RPMI7951 (cell line): ENCODE measurements around the gene SPOUT1. TPM values are rescaled to one million over a fixed set of nuclear protein-coding genes. Genes with fewer than 3 reads are reported as not detected.
"Not testable (repeated sequence)": the region's sequence is repeated elsewhere in the genome, so short reads cannot be mapped to it uniquely, and the experiment has no call there.

ENCODE experiments used
- DNase-seq: peaks from one replicate; pipeline ENCODE4 v3.0.0-alpha.2; 2012; ENCODE audit warnings: low read depth
- total RNA-seq: library from RNA; depleted of rRNA; stranded (reverse); fragments of >200 nt; shearing (Covaris generic); gene quantifications from 2 replicates; pipeline ENCODE4 v1.2.3, GENCODE V29; 2014; rRNA removed

SPOUT1 gene, protein sequence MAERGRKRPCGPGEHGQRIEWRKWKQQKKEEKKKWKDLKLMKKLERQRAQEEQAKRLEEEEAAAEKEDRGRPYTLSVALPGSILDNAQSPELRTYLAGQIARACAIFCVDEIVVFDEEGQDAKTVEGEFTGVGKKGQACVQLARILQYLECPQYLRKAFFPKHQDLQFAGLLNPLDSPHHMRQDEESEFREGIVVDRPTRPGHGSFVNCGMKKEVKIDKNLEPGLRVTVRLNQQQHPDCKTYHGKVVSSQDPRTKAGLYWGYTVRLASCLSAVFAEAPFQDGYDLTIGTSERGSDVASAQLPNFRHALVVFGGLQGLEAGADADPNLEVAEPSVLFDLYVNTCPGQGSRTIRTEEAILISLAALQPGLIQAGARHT
- 17.1 and 20.4 TPM in 2 replicates for total RNA-seq

DNA sequence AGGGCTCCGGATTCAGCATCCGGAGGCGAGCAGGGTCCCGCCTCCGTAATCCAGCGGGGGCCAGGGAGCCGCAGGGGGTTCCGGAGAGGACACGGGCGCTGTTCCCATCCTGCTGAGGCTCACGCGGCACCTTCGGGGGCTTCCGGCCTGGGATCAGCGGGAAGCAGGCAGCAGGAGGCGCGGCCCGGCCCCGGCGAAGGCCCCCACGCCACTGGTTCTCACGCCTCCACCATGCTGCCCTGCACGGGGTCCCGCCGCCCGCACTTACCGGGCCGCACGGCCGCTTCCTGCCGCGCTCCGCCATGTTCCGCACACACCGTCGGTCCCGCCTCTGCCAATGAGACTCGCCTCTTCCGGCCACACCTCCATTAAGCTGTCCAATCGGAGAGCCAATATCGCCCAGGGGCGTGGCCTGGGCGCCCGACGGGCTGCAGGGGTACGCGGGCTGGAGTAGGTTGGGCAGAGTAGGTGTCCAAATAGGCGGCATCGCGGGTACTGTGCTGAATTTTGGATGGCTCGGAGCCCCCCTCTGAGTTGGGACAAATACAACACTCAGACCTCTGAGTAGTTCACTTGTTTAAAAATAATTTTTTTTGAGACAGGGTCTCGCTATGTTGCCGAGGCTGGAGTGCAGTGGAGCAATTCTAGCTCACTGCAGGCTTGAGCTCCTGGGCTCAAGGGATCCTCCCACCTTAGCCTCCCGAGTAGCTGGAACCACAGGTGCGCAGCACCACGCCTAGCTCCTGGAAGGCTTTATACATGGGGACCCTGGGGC lies at the start of gene SPOUT1:
SPOUT1 (minus strand) TSS at position 318 of the 775 bp plus-strand sequence; CDS start at position 304, 14 bp downstream.
- peak; percentile 87 for DNase-seq

DNA sequence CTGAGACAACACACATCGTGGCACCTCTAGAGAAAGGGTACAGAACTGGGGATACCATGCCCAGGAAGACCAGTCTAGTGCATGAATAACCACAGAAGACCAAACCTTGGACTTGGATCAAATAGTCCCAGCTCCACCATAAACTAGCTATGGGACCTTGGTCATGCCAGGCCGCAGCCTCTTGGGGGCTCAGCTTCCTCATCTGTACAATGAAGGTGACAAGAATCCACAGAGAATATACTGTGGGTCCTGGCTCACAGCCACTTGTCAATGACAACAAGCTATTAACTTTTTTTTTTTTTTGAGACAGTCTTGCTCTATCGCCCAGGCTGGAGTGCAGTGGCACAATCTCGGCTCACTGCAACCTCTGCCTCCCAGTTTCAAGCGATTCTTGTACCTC lies 48.3 kb upstream of the SPOUT1 start:
- DNase-seq, result no peak

DNA sequence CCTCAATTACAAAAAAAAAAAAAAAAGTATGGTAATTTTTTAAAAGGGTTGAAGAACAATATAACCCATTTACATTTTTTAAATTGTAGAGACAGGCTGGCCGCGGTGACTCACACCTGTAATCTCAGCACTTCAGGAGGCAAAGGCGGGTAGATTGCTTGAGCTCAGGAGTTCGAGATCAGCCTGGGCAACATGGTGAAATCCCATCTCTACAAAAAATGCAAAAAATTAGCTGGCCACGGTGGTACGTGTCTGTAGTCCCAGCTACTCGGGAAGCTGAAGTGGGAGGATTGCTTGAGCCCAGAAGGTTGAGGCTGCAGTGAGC lies 41.3 kb upstream of the SPOUT1 start:
- DNase-seq, result not testable (repeated sequence)

DNA sequence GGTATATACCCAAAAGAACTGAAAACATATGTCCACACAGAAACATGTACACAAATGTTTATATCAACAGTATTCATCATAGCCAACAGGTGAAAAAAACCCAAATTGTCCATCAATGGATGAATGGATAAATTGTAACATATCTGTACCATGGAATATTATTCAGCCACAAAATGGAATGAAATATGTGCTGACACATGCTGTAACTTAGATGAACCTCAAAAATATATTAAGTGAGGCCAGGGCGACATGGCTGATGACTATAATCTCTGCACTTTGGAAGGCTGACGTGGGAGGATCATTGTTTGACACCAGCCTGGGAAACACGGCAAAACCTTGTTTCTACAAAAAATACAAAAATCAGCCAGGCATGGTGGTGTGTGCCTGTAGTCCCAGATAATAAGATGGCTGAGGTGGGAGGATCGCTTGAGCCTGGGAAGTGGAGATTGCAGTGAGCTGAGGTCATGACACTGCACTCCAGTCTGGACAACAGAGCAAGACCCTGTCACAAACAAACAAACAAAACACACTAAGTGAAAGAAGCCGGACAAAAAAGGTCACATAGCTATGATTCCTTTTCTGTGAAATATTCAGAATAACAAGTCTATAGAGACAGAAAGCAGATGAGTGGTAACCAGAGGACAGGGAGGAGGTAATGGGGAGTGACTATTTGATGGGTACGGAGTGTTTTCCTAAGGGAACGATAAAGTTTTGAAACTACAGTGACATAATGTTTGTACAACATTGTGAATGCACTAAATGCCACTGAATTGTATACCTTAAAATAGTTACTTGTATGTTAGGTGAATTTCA lies 40.7 kb upstream of the SPOUT1 start:
- no peak for DNase-seq

DNA sequence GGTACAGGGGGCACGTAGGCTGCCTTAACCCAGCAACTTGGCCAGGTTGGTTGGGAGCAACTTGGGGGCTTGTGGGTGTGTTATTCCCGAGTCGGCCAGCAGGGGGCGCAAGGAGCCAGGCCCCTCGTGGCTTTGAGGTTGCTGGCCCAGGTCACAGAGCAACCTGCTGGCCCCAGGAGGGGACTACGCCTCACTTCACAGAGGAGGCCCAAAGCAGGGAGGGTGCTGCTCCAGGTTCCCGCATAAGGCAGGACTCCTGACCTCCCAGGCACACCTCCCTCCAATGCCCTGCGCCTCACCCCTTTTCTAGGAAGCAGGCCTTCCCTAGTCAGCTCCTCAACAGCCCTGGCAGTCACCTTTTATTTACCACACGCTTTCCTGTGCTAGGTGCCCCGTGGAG lies 34.1 kb upstream of the SPOUT1 start:
- DNase-seq, result peak; percentile 48

DNA sequence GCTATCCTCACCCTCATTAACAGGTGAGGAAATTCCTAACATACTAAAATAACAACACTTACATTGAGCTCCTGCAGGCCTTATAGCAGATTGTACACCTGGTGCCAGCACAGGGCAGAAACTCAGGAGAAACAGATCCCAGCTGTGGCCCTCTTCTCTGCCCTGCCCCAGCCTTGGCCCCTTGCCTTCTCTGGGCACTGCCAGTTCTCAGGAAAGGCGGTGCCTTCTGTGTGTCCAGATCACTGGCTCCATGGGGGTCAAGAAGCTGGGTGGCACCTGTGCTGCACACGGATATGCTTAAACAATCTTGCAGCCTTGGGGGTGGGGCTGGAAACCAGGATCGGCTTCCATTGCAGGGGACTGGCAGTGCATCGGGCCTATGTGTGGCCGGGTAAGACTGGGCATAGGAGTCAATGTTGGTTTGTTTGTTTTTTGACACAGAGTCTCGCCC lies 32.8 kb upstream of the SPOUT1 start:
- DNase-seq, result no peak

DNA sequence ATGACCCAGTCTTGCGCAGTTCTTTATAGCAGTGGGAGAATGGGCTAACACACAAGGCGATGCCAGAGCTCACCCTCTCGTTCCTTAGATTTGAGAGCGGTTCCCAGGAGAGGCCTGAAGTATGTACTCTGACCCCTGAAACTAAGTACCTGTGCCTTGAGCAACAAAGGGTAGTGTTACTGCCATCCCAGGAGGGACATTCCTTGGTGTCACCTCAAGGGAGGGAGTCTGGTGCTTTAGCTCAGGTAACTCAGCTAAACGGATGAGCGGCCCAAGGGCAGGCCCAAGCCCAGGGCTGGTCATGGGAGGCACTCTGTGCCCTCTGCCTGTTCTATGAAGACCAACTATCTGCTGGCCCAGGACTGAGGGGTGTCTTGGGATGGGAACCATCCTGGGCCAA lies 31.9 kb upstream of the SPOUT1 start:
- DNase-seq, result no peak

DNA sequence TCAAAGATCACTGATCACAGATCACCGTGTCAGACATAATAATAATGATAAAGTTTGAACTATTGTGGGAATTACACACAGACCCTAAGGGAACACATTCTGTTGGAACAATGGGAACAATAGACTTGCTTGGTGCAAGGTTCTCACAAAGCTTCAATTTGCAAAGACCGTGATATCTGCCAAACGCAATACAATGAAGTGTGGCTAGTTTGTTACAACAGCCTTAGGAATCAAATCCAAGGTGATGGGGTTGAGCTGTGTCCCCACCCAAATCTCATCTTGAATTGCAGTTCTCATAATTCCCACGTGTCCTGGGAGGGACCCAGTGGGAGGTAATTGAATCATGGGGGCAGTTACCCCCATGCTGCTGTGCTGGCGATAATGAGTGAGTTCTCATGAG lies 31.3 kb upstream of the SPOUT1 start:
- no peak for DNase-seq

DNA sequence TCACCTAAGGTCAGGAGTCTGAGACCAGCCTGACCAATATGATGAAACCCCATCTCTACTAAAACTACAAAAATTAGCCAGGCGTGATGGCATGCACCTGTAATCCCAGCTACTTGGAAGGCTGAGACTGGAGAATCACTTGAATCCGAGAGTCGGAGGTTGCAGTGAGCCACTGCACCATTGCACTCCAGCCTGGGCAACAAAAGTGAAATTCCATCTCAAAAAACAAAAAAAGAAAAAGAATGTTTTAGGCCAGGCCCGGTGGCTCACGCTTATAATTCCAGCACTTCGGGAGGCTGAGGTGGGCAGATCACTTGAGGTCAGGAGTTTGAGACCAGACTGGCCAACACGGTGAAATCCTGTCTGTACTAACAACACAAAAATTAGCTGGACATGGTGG lies 28.9 kb upstream of the SPOUT1 start:
- not testable (repeated sequence) for DNase-seq

DNA sequence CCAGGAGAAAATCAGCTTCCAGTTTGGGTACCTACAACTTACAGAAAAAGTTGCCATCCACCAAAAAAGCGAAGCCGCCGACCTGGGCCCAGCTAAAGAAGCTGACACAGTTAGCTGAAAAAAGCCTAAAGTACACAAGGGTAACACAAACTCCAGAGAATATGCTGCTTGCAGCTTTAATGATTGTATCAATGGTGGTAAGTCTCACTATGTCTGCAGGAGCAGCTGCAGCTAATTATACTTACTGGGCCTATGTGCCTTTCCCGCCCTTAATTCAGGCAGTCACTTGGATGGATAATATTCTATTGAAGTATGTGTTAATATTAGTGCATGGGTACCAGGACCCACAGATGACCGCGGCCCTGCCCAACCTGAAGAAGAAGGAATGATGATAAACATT lies 24.9 kb upstream of the SPOUT1 start:
- not testable (repeated sequence) for DNase-seq

DNA sequence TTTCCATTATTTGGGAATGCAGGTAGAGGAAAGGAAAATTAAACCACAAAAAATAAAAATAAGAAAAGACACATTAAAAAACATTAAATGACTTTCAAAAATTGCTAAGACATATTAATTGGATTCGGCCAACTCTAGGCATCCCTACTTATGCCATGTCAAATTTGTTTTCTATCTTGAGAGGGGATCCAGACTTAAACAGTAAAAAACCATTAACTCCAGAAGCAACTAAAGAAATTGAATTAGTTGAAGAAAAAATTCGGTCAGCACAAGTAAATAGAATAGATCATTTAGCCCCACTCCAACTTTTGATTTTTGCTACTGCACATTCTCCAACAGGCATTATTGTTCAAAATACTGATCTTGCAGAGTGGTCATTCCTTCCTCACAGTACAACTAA lies 23.1 kb upstream of the SPOUT1 start:
- not testable (repeated sequence) for DNase-seq

DNA sequence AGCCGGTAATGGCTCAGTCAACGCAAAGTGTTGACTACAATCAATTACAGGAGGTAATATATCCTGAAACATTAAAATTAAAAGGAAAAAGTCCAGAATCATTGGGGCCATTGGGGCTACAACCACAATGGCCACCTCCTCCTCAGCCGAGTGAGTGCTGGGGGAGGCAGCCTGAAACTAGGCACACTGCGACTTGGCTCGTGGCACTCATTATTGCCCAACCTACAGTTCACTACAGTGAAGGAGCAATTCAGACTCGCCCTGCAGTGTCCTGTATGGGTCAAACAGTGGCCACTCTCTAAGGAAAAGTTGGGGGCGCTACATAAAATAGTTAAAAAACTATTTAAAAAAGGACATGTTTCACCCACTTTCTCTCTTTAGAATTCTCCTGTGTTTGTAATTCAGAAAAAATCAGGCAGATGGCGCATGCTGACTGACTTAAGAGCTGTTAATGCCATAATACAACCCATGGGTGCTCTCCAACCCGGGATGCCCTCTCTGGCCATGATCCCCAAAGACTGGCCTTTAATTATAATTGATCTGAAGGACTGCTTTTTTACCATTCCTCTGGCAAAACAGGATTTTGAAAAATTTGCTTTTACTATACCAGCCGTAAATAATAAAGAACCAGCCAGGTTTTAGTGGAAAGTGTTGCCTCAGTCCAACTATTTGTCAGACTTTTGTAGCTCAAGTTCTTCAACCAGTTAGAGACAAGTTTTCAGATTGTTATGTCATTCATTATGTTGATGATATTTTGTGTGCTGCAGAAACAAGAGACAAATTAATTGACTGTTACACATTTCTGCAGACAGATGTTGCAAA lies 22.4 kb upstream of the SPOUT1 start:
- peak; percentile 51 for DNase-seq

DNA sequence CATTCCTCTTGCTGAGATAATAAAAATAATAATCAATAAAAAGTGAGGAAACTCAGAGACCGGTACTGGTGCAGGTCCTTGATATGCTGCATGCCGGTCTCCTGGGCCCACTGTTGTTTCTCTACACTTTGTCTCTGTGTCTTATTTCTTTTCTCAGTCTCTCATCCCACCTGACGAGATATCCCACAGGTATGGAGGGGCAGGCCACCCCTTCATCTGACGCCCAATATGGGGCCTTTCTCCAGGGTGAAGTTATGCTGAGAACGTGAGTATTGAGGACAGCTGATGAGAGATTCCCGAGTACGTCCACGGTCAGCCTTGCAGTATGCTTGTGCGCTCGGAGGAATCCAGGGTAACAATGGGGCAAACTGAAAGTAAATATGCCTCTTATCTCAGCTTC lies 21.4 kb upstream of the SPOUT1 start:
- not testable (repeated sequence) for DNase-seq

DNA sequence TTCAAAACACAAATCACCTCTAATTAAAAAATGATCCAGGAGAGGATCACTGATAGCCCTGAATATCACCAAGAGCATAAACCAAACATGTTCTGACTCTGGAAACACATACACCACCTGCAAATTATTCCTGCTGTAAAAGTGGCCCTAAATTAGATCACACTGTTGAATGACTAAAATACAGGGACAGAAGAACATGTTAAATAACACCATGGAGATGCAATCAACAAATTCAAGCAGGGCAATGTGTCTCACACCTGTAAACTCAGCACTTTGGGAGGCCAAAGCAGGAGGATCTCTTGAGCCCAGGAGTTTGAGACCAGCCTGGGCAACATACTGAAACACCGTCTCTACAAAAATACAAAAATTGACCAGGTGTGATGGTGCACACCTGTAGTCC lies 18.2 kb upstream of the SPOUT1 start:
- no peak for DNase-seq

DNA sequence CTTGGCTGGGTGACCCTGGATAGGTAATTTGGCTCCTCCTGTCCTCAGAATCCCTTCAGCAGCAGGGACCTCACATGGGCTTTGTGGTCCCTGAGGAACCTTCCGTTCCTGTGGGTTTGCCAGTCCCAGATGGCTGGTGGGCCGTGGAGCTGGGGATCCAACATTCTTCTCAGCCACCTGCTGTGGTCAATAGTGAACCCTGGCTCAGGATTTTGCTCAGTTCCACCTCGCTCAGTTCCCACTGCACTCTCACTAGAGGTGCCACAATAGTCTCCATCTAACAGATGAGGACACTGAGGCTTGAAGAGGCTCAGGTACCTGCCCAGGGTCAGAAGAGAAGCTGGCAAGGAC lies 17.1 kb upstream of the SPOUT1 start:
- no peak for DNase-seq

DNA sequence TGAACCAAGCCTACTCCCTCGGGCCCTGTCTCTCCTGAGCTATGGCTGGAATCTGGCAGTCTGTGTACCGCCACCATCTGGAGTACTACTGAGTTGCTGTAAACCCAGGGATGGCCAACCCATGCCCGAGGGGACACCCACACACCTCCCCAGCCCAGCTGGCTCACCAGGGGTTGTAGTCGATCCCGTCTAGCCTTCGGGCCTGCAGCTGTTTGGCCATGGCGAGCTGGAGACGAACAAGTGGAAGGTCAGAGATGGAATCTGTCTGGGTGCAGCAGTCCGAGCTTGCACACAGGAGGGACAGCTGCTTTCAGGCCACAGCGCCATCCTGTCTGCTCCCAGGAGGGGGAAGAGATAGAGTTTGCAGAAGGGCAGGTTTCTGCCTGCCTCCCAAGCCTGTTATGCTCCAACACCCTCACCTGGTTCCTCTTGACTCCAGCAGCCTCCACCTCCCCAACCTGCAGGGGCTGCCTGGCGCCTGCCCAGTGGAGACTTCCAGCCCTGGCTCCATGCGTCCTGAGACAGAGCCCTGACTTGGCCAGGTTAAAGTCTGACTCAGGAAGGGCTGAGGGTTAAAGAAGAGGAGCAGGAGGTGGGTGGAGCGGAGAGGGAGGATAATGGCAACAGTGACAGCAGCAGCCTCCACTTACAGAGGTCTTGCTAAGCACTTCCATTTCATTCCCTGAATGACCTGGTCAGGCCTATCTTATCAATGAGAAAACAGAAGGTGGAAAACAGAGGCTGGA lies 15.8 kb upstream of the SPOUT1 start:
- DNase-seq, result peak; percentile 42

DNA sequence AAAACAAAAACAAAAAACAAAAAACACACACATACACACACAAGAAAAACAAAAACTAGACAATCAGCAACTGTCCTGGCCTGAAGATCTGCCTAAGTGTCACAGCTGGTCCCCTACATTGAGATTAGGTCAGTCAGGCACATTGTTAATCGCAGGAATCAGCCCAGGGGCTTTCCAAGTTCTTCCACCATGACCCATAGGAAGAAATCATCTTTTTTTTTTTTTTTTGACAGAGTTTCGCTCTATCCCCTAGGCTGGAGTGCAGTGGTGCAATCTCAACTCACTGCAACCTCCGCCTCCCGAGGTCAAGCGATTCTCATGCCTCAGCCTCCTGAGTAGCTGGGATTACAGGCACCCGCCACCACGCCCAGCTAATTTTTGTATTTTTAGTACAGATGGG lies 13.6 kb upstream of the SPOUT1 start:
- not testable (repeated sequence) for DNase-seq

DNA sequence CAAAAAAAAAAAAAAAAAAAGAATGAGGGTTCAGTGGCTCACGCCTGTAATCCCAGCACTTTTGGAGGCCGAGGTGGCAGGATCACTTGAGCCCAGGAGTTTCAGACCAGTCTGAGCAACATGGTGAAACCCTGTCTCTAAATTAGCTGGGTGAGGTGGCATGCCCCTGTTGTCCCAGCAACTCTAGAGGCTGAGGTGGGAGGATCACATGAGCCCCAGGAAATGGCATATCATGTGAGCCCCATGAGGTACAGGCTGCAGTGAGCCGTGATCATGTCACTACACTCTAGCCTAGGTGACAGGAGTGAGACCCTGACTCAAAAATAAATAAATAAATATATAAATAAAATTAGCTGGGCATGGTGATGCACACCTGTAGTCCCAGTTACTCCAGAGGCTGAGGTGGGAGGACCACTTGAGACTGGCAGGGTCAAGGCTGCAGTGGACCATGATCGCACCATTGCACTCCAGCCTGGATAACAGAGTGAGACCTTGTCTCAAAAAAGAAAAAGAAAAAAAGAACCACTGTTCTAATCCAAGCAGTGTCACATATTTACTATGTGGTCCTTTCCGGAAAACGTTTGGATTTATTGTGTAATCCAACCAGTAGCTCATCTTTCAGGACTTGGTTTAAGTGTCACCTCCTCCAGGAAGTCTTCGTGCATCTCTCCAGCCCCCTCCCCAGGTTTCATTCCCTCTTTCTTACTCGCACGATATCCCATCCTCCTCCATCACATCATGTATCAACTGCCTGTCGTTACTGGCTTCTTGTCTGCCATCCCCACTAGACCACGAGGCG lies 12.3 kb upstream of the SPOUT1 start:
- no peak for DNase-seq

DNA sequence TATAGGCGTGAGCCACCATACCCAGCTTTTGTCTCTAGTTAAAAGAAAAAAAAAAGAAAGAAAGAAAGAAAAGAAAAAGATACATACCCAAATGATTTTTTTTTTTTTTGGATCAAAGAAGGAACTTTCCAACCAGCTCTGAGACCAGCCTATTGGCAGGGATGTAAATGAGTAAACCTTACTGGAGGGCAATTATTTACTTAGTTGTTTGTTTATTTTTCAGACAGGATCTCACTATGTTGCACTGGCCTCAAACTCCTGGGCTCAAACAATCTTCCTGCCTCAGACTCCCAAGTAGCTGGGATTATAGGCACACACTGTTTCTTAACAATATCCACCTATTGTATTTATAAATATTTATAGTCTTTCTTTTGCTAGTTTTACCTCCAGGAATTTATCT lies 10.9 kb upstream of the SPOUT1 start:
- DNase-seq, result no peak

DNA sequence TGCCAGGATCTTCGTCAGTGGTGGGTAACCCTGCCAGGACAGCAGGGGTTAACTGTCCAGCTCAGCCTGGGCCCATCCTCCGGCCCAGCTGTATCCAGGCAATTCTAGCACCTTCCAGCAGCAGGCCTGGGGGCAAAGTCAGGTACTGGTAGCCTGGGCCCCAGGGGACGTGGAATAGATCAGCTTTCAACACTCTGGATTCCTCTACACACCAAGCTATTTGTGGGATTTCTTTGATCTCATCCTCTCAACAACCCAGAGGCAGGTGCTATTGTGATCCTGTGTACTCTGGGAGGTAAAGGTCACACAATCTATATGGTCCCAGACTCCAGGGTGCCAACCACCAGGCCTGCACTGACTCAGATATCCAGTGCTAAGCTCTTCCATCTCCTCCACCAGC lies 8.7 kb upstream of the SPOUT1 start:
- no peak for DNase-seq
